C4-2B (cell line): Measurements from ENCODE around the gene PRR36.

Source experiments
- ZFX ChIP-seq: fragments of 450-650 bp; IDR thresholded peaks from 2 replicates; pipeline ENCODE4 v1.6.1; 2017
- TF ChIP-seq, protein P1 (sequence below): fragments of 450-650 bp; conservative IDR thresholded peaks from 2 replicates; pipeline ENCODE4 v1.5.1; 2017; ENCODE audit warnings: mild to moderate bottlenecking

DNA sequence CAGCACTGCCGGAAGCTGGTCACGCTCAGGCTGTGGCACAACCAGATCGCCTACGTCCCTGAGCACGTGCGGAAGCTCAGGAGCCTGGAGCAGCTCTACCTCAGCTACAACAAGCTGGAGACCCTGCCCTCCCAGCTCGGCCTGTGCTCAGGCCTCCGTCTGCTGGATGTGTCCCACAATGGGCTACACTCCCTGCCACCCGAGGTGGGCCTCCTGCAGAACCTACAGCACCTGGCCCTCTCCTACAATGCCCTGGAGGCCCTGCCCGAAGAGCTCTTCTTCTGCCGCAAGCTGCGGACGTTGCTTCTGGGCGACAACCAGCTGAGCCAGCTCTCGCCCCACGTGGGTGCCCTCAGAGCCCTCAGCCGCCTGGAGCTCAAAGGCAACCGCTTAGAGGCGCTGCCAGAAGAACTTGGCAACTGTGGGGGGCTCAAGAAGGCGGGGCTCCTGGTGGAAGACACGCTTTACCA lies 26.2 kb upstream of the PRR36 start:
- TF ChIP-seq, protein P1, sequence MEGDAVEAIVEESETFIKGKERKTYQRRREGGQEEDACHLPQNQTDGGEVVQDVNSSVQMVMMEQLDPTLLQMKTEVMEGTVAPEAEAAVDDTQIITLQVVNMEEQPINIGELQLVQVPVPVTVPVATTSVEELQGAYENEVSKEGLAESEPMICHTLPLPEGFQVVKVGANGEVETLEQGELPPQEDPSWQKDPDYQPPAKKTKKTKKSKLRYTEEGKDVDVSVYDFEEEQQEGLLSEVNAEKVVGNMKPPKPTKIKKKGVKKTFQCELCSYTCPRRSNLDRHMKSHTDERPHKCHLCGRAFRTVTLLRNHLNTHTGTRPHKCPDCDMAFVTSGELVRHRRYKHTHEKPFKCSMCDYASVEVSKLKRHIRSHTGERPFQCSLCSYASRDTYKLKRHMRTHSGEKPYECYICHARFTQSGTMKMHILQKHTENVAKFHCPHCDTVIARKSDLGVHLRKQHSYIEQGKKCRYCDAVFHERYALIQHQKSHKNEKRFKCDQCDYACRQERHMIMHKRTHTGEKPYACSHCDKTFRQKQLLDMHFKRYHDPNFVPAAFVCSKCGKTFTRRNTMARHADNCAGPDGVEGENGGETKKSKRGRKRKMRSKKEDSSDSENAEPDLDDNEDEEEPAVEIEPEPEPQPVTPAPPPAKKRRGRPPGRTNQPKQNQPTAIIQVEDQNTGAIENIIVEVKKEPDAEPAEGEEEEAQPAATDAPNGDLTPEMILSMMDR, result no peak
- no peak for TF ChIP-seq ZFX
